ENCODE data around the gene DNAJC5G.
"Not testable (repeated sequence)": the region's sequence is repeated elsewhere in the genome, so short reads cannot be mapped to it uniquely, and the experiment has no call there.

DNAJC5G gene

GRCh38 chr2:27312152-27312551 is 36.9 kb downstream of the DNAJC5G start:
- no peak for DNase-seq

DNA sequence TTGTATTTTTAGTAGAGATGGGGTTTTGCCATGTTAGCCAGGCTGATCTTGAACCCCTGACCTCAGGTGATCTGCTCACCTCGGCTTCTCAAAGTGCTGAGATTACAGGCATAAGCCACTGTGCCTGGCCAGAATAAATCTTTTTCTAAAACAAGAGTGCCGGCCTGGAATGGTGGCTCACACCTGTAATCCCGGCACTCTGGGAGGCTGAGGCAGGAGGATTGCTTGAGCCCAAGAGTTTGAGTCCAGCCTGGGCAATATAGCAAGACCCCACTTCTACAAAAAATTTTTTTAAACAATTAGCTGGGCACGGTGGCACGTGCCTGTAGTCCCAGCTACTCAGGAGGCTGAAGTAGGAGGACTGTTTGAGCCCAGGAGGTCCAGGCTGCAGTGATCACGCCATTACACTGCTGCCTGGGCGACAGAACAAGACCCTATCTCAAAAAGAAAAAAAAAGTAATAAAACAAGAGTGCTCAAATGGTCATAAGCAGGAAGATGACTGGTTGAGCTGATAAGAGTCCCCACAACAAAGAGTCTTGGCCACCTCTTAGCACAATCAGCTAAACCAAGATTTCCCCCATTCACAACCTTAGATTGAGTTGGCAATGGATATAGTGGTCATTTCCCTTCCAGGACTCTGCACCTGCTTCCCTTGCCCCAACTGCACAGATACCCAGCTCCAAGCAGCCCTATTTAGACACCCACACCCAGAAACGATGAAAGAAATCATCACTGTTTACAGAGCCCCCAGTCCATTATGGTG is 38.8 kb downstream of the DNAJC5G start:
- no peak for DNase-seq

DNA sequence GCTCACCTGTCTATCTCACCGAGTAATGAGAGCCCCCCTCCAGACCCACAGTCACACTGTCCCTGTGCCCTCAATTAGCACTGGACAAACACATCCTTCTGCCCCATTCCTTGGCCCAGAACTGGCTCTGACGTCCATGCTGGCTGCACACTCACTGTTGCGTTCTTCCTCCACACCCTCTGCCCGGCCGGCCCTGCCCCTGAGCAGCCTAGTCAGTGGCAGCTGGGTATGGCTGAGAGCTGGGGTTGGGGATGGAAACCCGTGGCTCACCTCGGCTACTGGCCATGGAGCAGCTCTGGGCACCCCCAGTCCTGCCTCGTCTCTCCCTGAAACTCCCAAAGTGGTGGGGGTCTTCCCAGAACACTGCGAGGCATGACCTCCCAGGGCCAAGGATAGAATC is 39.5 kb downstream of the DNAJC5G start:
- no peak for DNase-seq

DNA sequence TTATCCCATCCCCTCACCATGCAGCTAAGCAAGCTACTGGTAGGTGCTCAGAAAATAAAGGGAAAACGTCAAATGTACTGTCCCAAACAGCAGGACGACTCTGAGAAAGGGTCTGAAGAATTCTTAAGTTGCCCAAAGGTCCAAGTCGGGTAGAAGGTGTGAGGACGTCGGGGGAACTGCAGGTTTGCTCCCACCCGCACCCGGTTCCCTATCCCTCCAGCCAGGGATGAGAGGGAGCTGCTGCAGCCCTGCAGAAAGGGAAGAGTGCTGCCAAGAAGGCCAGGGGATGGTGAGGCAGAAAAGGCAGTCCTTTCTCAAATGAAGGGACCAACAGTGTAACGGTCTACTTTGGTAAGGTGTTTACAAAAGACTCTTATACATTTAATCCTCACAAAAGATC is 39.9 kb downstream of the DNAJC5G start:
- no peak for DNase-seq

DNA sequence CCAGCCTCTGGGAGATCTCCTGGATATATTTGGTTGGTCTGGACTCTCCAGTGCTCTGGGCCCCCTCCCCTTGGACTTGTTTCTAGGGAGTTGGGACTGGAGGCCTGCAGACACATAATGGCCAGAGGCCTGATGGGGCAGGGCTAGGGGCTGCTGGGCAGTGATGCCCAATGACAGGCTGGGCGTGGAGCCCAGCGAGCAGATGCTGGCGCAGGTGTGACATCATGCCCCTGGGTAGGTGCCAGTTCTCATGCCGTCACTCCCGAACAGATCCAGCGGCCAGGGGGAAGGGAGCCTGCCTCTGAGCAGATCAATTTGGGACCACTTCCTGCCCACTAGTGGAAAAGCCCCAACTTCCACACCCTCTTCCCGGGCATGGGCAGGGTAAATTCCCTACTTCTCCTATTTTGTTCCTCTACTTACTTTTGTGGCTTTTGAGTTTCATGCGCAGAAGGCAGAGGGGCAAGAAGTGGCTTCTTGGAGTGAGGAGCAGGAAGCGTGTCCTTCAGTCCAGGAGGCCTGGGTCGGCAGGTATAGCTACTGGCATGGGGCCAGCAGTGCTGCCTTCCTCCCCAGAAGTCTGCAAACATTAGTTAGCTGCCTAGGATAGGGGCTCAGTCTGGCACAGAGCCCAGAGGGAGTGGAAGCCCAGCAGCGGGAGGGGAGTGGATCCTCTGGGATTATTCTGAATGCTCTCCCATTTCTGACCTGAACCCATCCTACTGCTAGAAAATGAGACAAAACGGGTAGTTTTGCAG is 41.6 kb downstream of the DNAJC5G start:
- no peak for DNase-seq

GRCh38 chr2:27319839-27320238 is 44.6 kb downstream of the DNAJC5G start:
- DNase-seq, result not testable (repeated sequence)

DNA sequence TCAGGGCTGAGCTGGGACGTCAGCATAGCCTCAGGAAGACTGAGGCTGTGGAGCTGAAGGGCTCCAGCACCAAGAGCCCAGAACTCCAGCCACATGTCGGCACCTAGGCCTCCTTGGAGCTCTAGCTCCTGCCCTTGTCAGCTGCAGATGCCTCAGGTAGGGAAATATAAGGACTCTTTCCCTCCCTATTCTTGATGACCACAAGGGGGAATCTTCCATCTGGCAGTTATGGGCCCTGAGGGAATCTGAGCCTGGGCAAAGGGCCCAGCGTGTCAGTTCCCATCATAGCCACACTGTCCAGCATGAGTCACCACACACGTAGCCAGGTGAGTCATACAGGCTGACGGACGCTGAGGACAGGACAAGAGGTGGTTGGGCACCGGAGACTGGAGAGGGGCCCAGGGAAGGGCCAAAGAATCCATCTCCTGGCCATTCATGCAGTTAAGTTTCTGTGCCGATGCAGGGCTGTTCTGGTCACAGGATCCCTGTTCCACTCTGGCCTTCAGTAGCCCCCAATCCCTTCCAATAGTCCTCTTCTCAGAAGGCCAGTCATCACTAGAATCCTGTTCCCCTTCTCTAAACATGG is 45.8 kb downstream of the DNAJC5G start:
- no peak for DNase-seq

- no peak for DNase-seq
These were observed 47.1 kb downstream of the DNAJC5G start for GRCh38 chr2:27322301-27322765.

- DNase-seq, result peak; percentile 80
These were observed 47.7 kb downstream of the DNAJC5G start, which contains the start of gene MPV17 for GRCh38 chr2:27322766-27323595. TSS of gene MPV17 (minus strand) at chr2:27323097. CDS start at chr2:27322517, 580 bp downstream.

DNA sequence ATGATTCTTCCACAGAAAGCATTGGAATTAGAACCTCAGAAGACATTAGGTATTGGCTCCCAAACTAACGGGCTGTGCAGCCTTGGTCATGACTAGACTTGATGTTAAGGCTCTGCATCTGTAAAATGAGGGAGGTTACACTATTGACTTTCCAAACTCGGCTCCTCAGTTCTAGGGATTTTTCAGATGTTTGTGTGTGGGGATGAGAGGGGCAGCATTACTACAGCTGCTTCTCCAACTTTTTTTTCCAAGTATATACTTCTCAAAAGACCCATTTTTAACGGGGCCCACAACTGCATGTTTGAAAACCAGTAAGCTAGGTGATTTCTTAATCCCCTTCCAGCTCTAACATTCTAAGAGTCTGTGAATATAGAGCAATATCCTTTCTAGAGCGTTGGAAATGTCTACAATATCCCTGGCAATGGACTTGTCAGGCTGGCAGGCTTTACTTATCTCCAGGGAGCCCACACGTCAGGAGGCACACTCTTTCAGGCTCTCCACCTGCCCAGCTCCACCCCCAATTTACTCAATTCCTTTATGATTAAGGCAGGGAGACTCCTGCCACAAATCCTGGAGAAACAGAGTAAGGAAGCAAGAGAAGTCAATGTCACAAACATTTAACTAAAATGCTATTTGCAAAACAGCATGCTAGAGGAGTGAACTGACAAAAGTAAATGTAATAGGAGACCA is 48.5 kb downstream of the DNAJC5G start:
- DNase-seq, result no peak

GRCh38 chr2:27324720-27325119 is 49.5 kb downstream of the DNAJC5G start:
- no peak for DNase-seq

Data from activated T-cell treated with anti-CD3 and anti-CD28 coated beads for 4 hours (primary cell).